HT-29 (cell line): ENCODE measurements around the gene ASH1L. TPM values are rescaled to one million over a fixed set of nuclear protein-coding genes. Genes with fewer than 3 reads are reported as not detected.
"Not testable (repeated sequence)": the region's sequence is repeated elsewhere in the genome, so short reads cannot be mapped to it uniquely, and the experiment has no call there.

Experiments used
- DNase-seq: peaks from one replicate; pipeline ENCODE4 v3.0.0-alpha.2; 2015; ENCODE audit warnings: low spot score
- total RNA-seq: library from RNA; depleted of rRNA; stranded (reverse); fragments of >200 nt; shearing (Covaris generic); gene quantifications from 2 replicates; pipeline ENCODE4 v1.2.3, GENCODE V29; 2014; rRNA removed

The ASH1L gene
- 12.1 and 18.9 TPM in 2 replicates for total RNA-seq

DNA sequence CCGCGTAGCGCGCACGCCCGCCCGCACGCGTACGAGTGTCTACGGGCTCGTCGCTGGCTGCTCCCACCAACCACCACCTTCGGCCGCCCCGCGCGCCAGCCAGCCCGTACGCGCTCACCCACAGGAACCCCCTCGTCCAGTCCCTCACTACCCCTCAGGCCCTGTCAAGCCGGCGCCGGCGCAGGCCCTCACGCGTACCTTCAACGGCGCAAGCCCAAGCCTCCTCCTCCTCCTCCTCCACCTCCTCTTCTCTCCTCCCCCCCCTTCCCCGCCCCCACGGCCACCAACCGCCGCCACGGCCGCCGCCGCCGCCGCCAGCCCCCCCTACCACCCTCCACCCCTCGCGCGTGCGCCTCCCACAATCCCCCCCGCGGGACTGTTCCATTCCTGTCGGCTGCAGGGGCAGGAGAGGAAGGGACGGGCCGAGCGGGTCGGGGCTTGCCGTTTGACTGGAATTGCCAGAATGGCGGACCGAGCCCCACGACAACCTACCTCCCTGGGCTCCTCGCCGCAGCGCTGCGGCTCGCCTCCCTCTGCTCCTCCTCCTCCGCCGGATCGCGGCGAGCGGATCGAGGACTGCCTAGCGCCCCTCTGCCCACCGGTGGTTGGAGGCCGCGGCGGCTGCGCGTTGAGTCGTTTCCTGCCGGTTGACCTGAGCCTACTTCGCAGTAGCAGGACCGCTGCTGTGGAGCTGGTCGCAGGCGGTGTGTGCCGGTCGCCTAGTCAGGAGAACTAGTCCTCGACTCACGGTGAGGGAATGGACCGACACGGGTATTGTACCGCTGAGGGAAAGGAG lies at the start of gene ASH1L:
ASH1L (minus strand) TSS at position 223 of the 796 bp plus-strand sequence. CDS start 41,284 bp downstream, outside the sequence.
- peak; percentile 94 for DNase-seq

DNA sequence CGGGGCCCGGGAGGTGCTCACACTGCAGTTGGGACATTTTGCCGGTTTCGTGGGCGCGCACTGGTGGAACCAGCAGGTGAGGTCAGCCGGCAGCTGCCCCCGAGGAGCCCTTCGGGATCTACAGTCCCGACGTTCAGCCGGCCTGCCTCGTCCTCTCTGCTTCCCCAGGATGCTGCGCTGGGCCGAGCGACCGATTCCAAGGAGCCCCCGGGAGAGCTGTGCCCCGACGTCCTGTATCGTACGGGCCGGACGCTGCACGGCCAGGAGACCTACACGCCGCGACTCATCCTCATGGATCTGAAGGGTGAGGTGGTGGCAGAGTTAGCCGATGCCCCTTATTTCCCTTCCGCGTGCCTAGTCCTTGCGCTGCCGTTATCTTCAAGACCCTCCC lies 47.6 kb upstream of the ASH1L start:
- DNase-seq, result not testable (repeated sequence)

- DNase-seq, result peak; percentile 96
Measured at GRCh38 chr1:155609515-155610256, 47.1 kb upstream of the ASH1L start, which contains the start of gene MSTO1. TSS of gene MSTO1 (plus strand) at chr1:155610218. CDS start at chr1:155610249, 31 bp downstream.

GRCh38 chr1:155608888-155609225 lies 46.3 kb upstream of the ASH1L start:
- no peak for DNase-seq

DNA sequence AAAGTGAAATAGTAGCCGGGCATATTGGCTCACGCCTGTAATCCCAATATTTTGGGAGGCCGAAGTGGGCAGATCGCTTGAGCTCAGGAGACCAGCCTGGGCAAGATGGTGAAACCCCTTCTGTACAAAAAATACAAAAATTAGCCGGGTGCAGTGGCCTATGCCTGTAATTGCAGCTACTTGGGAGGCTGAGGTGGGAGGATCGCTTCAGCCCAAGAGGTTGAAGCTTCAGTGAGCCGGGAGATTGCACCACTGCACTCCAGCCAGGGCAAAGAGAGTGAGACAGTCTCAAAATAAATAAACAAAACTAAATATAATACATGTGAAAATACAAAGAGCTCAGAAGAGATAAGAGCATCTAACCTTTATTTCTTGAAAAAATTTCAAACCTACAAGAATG lies 45.1 kb upstream of the ASH1L start:
- DNase-seq, result no peak

- not testable (repeated sequence) for DNase-seq
Measured at GRCh38 chr1:155599828-155600572, 37.4 kb upstream of the ASH1L start.

GRCh38 chr1:155598842-155599331 lies 36.3 kb upstream of the ASH1L start:
- DNase-seq, result no peak

GRCh38 chr1:155596864-155597263 lies 34.3 kb upstream of the ASH1L start:
- DNase-seq, result no peak

DNA sequence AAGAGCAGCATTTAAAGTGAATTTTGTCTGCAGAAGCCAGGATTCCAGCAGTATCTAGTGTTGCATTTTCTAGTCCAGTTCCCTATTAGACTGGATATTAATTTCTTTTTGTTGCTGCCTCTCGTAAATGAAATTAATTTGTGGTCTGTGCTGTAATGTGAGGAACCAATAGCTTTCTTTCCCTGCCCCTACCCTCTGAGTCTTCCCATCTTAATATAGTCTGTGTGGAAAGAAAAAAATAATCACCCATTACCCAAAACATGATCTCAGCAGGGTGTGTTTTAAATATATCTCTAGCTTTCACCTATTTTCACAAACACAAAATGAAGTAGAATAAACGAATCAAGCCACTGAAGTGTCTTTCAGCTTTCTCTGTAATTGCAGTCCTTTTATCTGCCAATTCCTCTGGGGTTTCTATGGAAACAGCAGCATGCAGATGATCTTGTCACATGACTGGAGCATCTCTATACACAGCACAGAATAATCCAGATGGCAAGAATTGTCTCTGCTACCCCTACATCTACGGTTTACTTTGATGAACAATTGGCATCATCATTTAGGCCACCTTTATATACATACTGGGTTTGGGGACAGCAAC lies 33.4 kb upstream of the ASH1L start:
- DNase-seq, result not testable (repeated sequence)

GRCh38 chr1:155591770-155592169 lies 29.2 kb upstream of the ASH1L start:
- peak; percentile 70 for DNase-seq

GRCh38 chr1:155590516-155591247 lies 28.1 kb upstream of the ASH1L start:
- DNase-seq, result not testable (repeated sequence)

GRCh38 chr1:155589282-155589681 lies 26.7 kb upstream of the ASH1L start:
- not testable (repeated sequence) for DNase-seq

DNA sequence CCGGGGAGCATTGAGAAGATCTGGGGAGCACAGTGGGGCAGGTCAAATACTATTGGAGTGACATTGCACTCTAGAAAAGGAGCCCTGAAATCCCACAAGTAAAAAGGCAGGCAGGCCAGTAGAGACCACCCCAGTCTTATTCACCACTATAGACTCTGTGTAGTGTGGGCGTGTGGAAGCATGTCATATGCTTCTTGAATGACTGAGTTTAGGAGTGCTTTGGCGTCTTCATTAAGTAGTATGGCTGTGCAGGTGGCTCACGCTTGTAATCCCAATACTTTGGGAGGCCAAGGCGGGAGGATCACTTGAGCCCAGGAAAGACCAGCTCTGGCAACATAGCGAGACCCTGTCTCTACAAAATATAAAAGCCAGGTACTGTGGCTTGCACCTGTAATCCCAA lies 21.2 kb upstream of the ASH1L start:
- DNase-seq, result not testable (repeated sequence)

DNA sequence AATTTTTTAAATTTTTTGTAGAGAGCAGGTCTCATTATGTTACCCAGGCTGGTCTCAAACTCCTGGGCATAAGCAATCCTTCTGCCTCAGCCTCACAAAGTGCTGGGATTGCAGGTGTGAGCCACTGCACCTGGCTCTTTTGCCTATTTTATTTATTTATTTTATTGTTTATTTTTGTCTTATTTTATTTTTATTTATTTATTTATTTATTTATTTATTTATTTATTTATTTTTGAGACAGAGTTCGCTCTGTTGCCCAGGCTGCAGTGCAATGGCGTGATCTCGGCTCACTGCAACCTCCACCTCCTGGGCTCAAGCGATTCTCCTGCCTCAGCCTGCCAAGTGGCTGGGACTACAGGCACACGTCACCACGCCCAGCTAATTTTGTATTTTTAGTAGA lies 13.0 kb upstream of the ASH1L start:
- DNase-seq, result not testable (repeated sequence)

GRCh38 chr1:155574077-155574476 lies 11.5 kb upstream of the ASH1L start:
- DNase-seq, result no peak

DNA sequence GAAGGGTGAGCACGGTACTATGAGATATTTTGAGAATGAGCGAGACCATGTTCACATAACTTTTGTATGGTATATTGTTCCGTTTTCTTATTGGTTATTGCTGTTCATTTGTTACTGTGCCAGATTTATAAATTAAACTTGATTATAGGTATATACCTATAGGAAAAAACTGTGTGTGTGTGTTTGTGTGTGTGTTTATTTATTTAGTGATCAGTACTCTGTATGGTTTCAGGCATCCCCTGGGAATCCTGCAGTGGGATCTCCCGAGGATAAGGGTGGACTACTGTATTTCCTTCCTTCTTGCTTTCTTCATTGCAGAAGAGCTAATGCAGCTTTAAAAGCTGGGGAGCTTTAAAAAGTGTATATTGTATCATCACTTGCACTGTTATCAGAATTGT lies 8.0 kb upstream of the ASH1L start:
- no peak for DNase-seq

- no peak for DNase-seq
Measured at GRCh38 chr1:155569988-155570592, 7.5 kb upstream of the ASH1L start.

DNA sequence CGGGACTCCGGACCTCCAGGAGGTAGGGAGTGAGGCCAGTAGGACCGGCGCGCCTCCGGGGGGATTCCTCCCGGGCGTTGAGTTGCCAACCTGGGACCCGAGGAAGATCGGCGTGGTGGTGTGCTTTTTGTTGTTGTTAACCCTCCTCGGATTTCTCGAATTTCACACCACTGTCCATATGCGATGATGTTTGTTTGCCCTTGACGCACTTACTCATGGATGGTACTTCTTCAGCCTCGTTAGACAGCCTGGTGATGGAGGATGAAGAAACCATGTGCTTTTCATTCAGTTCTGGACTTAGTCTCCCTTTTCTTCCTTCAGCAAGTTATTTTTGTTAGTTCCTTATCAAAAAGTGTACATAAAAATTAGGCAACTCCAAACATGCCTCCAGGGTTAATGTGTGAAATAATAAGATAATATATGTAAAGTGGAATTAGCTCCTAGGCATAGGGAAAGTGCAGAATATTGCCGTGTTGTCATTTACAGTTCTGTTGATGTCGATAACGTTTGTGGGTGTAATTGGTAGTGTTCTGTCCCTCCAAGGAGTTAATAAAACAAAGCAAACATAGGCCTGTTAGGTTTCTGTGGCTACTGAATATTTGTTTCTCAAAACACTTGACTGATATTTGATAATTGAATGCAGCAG lies 897 bp upstream of the ASH1L start:
- peak; percentile 80 for DNase-seq

- DNase-seq, result peak; percentile 36
Measured at GRCh38 chr1:155561779-155562580, 623 bp downstream of the ASH1L start.
